AG04449 (cell line): Measurements from ENCODE around the gene VILL.

Experiments used
- CTCF ChIA-PET: fragments of 350-600 bp; formaldehyde crosslinking; extraction: SDS; loops from one replicate; lab custom pipeline; 2021; ENCODE audit warnings: antibody characterized with exemption; lab: Yijun Ruan, JAX
- POLR2A ChIA-PET: fragments of 400-600, 350-600 bp; formaldehyde crosslinking; extraction: SDS; loops from one replicate; lab custom pipeline; 2020; ENCODE audit warnings: antibody characterized with exemption, inconsistent platforms; lab: Yijun Ruan, JAX
- DNase-seq: peaks from one replicate; pipeline ENCODE4 v3.0.0-alpha.2; 2010; ENCODE audit warnings: low read depth, low spot score
- H3K4me3 ChIP-seq: 2 replicates; pipeline ENCODE4 v1.5.1; 2011; ENCODE audit warnings: low read depth, mild to moderate bottlenecking, control low read depth, low read length
- CTCF ChIP-seq: IDR thresholded peaks from one replicate; pipeline ENCODE4 v1.5.1; 2011; ENCODE audit warnings: mild to moderate bottlenecking, moderate library complexity, low read length, control low read depth, inconsistent platforms; ENCODE audit not compliant: insufficient read depth; ENCODE audit errors: missing control alignments

The VILL gene

GRCh38 chr3:38022896-38023709 lies 32.5 kb downstream of the VILL start:
- ChIA-PET POLR2A (no interaction called here), CTCF (interaction anchor here (0.9 to 1.4 kb wide), 3 partner anchors 10 to 26 kb away, joined by 3 to 4 read pairs (median 3); no protein-coding TSS in a partner anchor)
- DNase-seq, result no peak
- no peak overlapping the region for H3K4me3 ChIP-seq
- no peak for TF ChIP-seq CTCF

GRCh38 chr3:38026856-38027255 lies 36.3 kb downstream of the VILL start:
- no peak for TF ChIP-seq CTCF
- DNase-seq, result no peak
- ChIA-PET CTCF (interaction anchor here (1.0 kb wide), 1 partner anchor 23 kb away, joined by 3 read pairs; no protein-coding TSS in a partner anchor), POLR2A (no interaction called here)
- H3K4me3 ChIP-seq, result no peak overlapping the region

DNA sequence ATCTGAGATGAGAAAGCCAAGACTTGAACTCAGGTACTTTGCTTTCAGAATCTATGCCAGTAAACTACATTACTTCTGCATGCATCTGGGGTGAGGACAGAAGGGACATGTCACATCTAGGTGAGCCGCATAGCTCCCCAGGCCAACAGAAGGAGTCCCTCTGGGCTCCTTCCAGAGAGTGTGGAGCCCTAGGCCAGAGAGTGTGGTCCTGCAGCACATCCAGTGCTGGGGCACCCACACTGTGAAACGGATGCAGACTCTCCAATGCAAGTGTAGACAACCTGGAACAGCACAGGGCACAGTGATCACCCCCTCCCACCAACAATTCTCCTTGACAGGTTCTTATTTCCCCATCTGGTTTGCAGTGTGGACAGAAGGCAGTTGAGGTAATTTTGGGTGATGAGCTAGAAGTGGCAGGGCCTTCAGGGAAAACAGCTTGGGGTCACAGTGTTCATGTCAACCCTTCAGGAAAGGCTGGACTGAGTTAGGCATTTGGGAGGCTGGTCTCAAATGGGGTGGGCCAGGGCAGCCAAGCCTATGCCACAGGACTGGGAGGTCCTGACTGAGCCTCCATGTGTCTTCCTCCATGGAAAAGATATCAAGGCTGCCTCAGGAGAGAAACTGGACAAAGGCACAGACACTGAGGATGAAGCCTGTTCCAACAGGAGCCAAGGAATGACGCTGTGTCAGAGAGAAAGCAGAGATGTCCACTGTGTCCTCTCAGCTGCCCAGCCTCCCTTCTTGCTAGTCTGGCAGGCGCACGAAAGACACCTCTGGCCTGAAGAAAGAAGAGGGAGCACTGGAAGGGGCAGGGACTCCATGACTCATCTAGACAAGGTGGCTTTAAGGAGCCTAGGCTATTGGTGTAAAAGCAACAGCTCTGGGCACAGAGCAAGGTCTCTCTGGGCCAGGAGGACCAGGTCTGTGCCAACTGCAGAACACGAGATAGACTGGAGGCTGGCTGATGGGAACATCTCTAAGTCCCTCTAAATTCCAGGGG lies 37.2 kb downstream of the VILL start:
- CTCF ChIA-PET, result interaction anchor here (1.0 kb wide), 1 partner anchor 24 kb away, joined by 3 read pairs; no protein-coding TSS in a partner anchor
- DNase-seq, result no peak
- no peak overlapping the region; the same call in 1 of the 2 replicates for H3K4me3 ChIP-seq
- POLR2A ChIA-PET, result no interaction called here
- TF ChIP-seq CTCF, result no peak

GRCh38 chr3:38028621-38029361 lies 38.2 kb downstream of the VILL start:
- POLR2A ChIA-PET, result interaction anchor here (1.0 kb wide), 1 partner anchor 11 kb away, joined by 5 read pairs; the partner anchor contains the start of gene DLEC1
- peak overlapping the region; percentile 66 for H3K4me3 ChIP-seq
- no peak for TF ChIP-seq CTCF
- CTCF ChIA-PET, result interaction anchor here (0.7 to 0.9 kb wide), 3 partner anchors 11 to 32 kb away, joined by 3 to 4 read pairs (median 3); no protein-coding TSS in a partner anchor
- no peak for DNase-seq

DNA sequence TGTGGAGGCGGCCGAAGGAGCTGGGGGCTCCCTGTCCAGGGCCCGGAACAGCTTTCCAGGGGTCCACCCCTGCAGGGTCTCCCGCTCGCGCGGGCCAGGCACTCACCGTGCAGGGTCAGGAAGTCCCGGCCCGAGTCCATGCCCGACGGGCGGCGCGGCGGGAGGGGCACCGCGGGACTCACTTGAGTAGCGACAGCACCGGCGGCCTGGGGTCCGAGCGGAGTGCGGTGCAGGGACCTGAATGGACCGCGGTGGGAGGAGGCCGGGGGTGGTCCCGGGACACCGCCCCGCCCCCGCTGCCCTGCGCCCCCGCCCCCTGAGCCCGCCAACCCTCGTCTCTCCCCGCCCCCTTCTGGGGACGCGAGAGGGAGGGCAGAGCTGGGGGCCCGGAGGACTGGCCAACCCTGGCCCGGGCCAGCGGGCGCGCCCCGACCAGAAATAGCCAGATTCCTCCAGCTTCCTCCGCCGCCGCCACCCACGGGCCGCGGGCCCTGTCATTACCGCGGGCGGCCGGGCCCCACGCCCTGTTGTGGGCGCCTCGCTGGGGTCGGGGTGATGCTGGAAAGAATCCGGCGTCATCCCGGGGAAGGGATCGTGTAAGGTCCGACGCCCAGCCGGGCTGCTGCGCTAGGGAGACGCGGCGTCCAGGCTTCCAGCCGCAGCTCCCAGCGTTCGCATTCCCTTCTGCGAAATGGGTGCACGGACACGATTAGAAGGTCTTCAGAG lies 39.0 kb downstream of the VILL start, which contains the start of gene PLCD1:
PLCD1 (minus strand) TSS at position 243 of the 726 bp plus-strand sequence; CDS start at position 140, 103 bp downstream.
- ChIA-PET CTCF (interaction anchor here (0.7 to 1.1 kb wide), 4 partner anchors 10 to 32 kb away, joined by 3 to 4 read pairs (median 3); no protein-coding TSS in a partner anchor), POLR2A (interaction anchor here (1.0 kb wide), 1 partner anchor 10 kb away, joined by 5 read pairs; the partner anchor contains the start of gene DLEC1)
- H3K4me3 ChIP-seq, result peak within 1 kb of the TSS; percentile 66
- DNase-seq, result no peak
- no peak for TF ChIP-seq CTCF
